ENCODE results near the gene PRPSAP1.
A peak's percentile ranks its signal among the peaks of the same experiment; 100 is the strongest.
"Not testable (repeated sequence)": the region's sequence is repeated elsewhere in the genome, so short reads cannot be mapped to it uniquely, and the experiment has no call there.

PRPSAP1 gene

GRCh38 chr17:76382803-76383545 is 29.3 kb upstream of the PRPSAP1 start:
- peak; percentile 49 for DNase-seq

DNA sequence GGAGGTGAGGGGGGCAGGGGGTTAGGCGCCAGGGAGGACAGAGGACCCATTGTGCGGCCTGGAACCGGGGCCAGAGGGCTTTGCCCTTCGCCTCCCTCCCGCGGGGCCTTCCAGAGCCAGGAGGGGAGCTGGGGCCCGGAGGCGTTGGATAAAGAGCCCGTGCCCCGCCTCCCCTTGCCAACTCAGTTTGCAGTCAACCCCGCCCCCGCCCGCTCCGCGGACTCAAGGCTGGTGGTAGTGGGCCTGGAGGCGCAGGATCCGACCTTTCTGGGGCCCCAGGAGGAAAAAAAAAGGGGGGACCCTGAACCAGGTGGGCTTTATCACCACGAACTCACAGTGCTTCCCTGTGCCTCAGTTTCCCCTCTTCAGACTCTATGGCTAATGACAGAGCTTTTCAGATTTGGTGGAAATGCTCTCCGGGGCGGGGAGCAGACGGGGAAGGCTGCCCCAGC is 28.7 kb upstream of the PRPSAP1 start:
- DNase-seq = no peak

GRCh38 chr17:76381633-76382350 is 28.1 kb upstream of the PRPSAP1 start:
- DNase-seq = peak; percentile 22

- no peak for DNase-seq
Observed at GRCh38 chr17:76379646-76380376, 26.1 kb upstream of the PRPSAP1 start.

DNA sequence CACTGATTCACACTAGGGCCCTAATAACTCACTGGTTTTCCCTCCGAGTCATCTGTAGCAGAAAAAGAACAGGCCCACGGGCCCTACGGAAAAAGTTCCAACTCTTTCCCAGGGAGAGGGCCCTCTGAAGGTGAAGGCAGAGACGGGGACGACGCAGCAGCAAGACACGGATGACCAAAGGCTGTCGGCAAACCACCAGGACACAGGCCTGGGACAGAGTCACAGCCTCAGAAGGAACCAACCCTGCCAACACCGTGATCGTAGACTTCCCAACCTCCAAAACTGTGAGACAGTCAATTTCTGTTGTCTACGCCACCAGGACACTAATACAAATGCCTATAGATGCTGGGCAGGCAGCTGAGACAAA is 25.5 kb upstream of the PRPSAP1 start:
- no peak for DNase-seq

DNA sequence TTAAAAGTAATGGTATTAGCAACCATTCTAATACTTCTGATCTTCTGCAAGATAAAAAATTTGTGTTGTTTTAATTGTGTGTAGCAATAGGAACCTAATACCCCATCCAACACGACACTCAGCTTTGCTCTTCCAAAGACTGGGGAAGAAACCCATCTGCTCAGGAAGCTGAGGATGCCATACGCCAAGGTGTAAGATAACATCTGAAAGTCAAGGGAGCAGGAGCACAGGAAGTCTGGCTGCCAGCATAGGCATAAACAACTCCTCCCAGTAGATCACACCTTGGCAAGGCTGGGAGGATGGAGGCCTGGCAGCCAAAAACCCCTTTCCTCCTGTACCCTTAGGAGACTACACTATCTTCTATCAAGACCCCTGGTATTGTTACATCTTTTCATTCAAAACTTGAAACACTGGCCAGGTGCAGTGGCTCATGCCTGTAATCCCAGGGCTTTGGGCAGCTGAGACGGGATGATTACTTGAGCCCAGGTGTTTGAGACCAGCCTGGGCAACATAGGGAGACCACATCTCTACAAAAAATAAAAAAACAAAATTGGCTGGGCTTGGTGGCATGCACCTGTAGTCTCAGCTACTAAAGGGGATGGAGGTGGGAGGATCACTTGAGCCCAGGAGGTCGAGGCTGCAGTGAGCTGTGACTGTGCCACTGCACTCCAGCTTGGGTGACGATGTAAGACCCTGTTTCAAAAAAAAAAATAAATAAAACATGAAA is 25.0 kb upstream of the PRPSAP1 start:
- DNase-seq = no peak

- no peak for DNase-seq
Observed at GRCh38 chr17:76376318-76377133, 22.8 kb upstream of the PRPSAP1 start.

DNA sequence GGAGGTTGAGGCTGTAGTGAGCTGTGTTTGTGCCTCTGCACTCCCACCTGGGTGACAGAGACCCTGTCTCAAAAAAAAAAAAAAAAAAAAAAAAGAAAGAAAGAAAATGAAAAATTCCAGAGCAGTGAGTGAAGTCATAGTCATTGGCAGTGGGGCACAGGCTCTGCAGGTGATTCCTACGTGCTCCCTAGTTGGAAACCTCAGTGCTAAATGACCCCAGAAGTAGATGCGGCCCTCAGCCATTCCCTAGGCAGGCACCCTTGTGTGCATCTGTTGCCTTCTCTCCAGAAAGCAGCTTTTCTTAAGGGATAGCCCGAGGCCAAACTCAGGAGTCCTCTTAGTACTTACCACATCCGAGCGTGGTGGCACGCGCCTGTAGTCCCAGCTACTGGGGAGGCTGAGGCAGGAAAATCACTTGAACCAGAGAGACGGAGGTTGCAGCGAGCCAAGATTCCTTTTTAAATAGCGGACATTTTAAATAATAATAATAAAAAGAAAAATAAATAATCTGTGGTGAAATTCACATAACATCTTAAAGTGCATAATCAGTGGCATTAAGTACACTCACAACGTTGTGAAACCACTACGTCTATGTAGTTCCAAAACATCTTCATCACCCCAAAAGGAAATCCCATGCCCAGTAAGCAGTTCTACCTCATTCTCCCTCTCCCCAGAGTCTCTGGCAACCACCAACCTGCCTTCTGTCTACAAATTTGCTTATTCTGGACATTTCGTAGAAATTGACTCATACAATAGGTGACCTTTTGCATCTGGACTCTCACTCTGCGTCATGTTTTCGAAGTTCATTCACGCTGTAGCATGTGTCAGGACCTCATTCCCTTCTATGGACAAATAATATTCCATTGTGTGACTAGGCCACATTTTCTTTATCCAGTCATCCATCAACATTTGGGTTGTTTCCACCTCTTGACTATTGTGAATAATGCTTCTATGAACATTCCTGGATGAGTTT is 18.2 kb upstream of the PRPSAP1 start:
- DNase-seq = no peak

DNA sequence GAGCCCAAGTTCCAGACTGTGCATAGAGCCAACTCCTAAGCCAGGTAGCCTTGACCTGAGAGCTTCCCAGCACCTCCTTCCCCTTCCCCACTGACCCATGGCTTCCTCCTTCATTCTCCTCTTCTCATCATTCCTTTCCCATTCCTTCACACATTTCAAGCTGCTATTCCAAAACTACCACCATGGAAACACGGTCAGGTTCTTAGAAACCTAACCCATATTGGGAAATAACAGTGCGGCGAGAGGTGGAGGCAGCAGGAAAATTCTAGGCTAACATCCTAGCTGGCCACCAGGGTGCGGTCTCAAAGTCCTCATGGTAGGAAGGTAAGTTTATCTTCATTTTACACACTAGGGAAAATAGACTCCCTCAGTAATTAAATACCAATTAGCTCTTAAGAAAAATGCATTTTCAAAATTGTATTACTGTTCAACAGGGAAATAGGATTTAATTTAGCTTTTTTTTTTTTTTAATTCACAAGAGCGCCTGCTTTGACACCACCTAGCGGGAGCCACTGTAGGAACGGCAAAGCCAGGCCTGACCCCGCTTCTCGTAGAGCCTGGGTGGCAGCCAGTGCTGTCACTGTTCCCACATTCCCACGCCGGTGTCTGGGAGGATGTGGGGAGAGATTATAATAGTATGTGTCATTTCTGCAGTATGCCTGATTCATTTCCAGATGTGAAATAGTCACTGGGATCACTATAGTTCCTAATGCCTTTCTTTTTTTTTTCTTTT is 16.7 kb upstream of the PRPSAP1 start:
- DNase-seq = no peak

DNA sequence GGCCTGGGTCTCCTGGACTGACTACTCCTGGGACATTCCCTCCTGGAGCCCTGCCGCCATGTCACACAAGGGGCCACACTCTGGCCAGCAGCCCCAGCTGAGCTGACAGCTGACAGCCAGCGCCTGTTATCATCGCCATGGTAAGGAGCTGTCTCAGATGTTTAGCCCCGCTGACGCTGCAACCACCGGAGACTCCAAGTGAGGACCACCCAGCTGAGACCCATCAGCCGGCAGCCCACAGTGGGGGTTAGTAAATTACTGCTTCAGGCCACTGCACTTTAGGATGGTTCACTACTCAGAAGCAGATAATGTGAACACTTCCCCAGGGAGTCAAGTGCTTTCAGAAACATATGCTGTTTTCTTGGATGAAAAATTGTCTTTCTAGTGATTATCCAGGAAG is 16.1 kb upstream of the PRPSAP1 start:
- DNase-seq = no peak

DNA sequence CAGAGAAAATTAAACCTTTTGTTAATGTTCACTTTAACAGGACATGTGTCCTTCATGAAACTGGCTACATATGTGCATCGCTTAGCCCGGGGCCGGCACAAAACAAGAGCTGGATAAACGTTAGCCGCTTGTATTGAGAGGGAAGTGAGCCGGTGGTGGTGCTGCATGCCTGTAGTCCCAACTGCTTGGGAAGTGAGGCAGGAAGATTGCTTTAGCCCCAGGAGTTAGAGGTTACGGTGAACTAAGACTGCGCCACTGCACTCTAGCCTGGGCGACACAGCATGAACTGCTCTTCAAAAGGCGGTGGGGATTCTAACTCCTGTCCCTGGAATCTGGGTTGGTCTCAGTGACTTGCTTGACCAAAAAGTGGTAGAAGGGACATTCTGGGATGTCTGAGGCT is 15.7 kb upstream of the PRPSAP1 start:
- DNase-seq = no peak

GRCh38 chr17:76368545-76368944 is 14.8 kb upstream of the PRPSAP1 start:
- DNase-seq = no peak

DNA sequence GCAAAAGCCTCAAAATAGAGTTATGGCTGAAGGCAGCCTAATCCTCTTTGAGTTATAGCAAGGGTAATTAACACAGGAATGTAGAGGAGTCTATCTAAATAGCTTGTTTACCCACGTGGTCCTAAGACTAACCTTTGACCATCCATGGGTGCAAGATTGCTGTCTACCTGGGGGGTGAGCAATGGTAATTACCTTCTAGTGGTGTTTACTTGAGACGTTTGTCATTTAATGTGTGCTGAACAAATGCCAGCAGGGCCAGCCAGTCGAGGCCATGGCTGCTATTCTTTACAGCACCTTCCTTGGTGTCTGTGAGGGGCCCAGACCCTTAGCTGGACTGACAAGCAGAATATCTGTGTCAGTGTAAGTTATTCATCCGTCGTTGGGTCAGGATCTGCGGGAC is 13.9 kb upstream of the PRPSAP1 start:
- no peak for DNase-seq

DNA sequence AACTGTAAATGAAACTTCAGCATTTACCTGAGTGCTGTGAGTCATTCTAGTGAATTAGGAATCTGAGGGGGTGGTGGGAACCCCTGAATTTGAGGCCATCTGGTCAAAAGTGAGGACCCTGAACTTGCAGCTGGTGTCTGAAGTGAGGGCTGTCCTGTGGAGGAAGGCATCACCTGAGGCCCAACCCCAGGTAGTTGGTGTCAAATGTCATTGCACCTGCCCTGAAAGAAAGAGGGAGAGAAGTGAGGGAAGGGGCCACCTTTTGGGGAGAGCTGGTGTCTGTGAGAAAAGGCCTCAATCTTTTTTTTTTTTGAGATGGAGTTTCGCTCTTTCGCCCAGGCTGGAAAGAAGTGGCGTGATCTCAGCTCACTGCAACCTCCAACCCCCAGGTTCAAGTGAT is 12.5 kb upstream of the PRPSAP1 start:
- no peak for DNase-seq

GRCh38 chr17:76365256-76365903 is 11.7 kb upstream of the PRPSAP1 start:
- no peak for DNase-seq

GRCh38 chr17:76363107-76363842 is 9.6 kb upstream of the PRPSAP1 start:
- no peak for DNase-seq

DNA sequence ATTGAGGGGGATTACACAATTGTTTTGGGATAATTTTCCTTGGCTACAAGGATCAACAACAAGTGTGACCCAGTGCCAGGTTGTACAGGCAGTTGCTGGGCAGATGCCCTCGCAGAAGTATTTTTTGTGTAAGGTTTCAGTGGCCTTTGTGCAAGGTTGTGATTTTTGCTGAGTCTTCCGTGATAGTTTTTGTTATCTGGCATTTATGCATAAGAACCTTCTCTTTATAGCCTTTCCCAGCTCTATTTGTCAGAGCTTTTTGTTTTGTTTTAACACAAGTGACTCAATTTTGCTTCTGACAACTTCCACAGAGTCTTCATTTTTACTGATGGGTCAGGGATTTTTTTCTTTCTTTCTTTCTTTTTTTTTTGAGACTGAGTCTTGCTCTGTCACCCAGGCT is 6.7 kb upstream of the PRPSAP1 start:
- no peak for DNase-seq

DNA sequence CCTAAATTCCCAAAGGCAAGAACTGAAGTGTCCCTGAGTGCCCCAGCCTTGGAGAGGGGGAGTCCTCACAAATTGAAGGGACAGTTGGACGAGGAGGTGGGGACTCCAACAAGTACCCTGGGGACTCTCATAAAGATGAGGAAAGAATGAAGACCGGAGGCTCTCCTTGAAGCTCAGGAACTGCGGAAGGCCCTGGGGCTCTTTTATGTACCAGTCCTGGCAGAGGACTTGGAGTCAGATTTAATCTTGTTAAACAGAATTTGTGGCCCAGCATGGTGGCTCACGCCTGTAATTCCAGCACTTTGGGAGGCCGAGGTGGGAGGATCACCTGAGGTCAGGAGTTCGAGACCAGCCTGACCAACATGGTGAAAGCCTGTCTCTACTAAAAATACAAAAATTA is 6.1 kb upstream of the PRPSAP1 start:
- not testable (repeated sequence) for DNase-seq

GRCh38 chr17:76359375-76359774 is 5.7 kb upstream of the PRPSAP1 start:
- no peak for DNase-seq

Measured in CD4-positive, alpha-beta T cell treated with Interferon gamma for 1 hour (primary cell).